ENCODE results near the gene WBP2. TPM values are rescaled to one million over a fixed set of nuclear protein-coding genes. Genes with fewer than 3 reads are reported as not detected.

The WBP2 gene
- total RNA-seq, 1 experiment from 2014 or later, result 55.7 TPM

GRCh38 chr17:75875940-75876189 is 20.7 kb upstream of the WBP2 start:
- intact Hi-C loops (cut with micrococcal nuclease), result loop anchor here (2.0 kb wide), 1 partner anchor 97 kb away; a partner anchor contains a TSS
- DNase-seq (ENCODE audit: unreplicated experiment), result peak; percentile 92
- BruUV-seq (replicated peaks), result no TSS peak
- ChIA-PET CTCF (interaction anchor here (0.7 to 4.6 kb wide), 8 partner anchors 14 to 196 kb away, joined by 3 to 36 read pairs (median 6); partner anchors contain the start of genes TRIM65 and WBP2), POLR2A (interaction anchor here (0.6 to 6.7 kb wide), 12 partner anchors 8 to 598 kb away, joined by 3 to 164 read pairs (median 12); partner anchors contain the start of genes GALK1, MRPL38, TRIM65 and UNK)
- Mint-ChIP-seq H3K9me3 (ENCODE audit: unreplicated experiment) (no peaks in the 10 kb centered on the region), H3K4me1 (ENCODE audit: insufficient read depth, unreplicated experiment) (peaks cover 14% of the 10 kb centered on the region), H3K4me3 (ENCODE audit: unreplicated experiment) (peak overlapping the region; percentile 86), H3K27me3 (ENCODE audit: insufficient read depth, unreplicated experiment) (no peaks in the 10 kb centered on the region), H3K36me3 (ENCODE audit: insufficient read depth, unreplicated experiment) (peaks cover 28% of the 10 kb centered on the region), H3K27ac (ENCODE audit: low read depth, unreplicated experiment) (peak overlapping the region; percentile 89)
- TF ChIP-seq CTCF (IDR thresholded peaks at IDR 0.05; ENCODE audit: unreplicated experiment), result no peak

- no peak for DNase-seq (ENCODE audit: unreplicated experiment)
- intact Hi-C loops (cut with micrococcal nuclease), result no loop called here
- peak overlapping the region; percentile 89 for H3K27ac Mint-ChIP-seq (ENCODE audit: low read depth, unreplicated experiment)
- no peaks in the 10 kb centered on the region for H3K9me3 Mint-ChIP-seq (ENCODE audit: unreplicated experiment)
- ChIA-PET CTCF (interaction anchor here (0.6 to 4.6 kb wide), 9 partner anchors 13 to 605 kb away, joined by 3 to 36 read pairs (median 5); partner anchors contain the start of genes MIF4GD, TRIM65 and WBP2), POLR2A (interaction anchor here (0.6 to 6.7 kb wide), 12 partner anchors 7 to 597 kb away, joined by 3 to 164 read pairs (median 10); partner anchors contain the start of genes MRPL38, TRIM65, UNK and WBP2)
- H3K4me3 Mint-ChIP-seq (ENCODE audit: unreplicated experiment), result peak overlapping the region; percentile 86
- TF ChIP-seq CTCF (IDR thresholded peaks at IDR 0.05; ENCODE audit: unreplicated experiment), result no peak
- no peaks in the 10 kb centered on the region for H3K27me3 Mint-ChIP-seq (ENCODE audit: insufficient read depth, unreplicated experiment)
- peaks cover 28% of the 10 kb centered on the region for H3K36me3 Mint-ChIP-seq (ENCODE audit: insufficient read depth, unreplicated experiment)
- no TSS peak for BruUV-seq (replicated peaks)
- peaks cover 19% of the 10 kb centered on the region for H3K4me1 Mint-ChIP-seq (ENCODE audit: insufficient read depth, unreplicated experiment)
These were observed 20.2 kb upstream of the WBP2 start for GRCh38 chr17:75875182-75875939.

GRCh38 chr17:75874323-75875181 is 19.4 kb upstream of the WBP2 start:
- Mint-ChIP-seq H3K4me1 (ENCODE audit: insufficient read depth, unreplicated experiment) (peaks cover 24% of the 10 kb centered on the region), H3K36me3 (ENCODE audit: insufficient read depth, unreplicated experiment) (peaks cover 31% of the 10 kb centered on the region), H3K4me3 (ENCODE audit: unreplicated experiment) (no peak overlapping the region), H3K9me3 (ENCODE audit: unreplicated experiment) (no peaks in the 10 kb centered on the region), H3K27ac (ENCODE audit: low read depth, unreplicated experiment) (no peak overlapping the region), H3K27me3 (ENCODE audit: insufficient read depth, unreplicated experiment) (no peaks in the 10 kb centered on the region)
- POLR2A ChIA-PET, result interaction anchor here (0.7 to 6.7 kb wide), 10 partner anchors 19 to 206 kb away, joined by 3 to 164 read pairs (median 33); partner anchors contain the start of genes MRPL38, TRIM65, UNK and WBP2
- intact Hi-C loops (cut with micrococcal nuclease), result no loop called here
- BruUV-seq (replicated peaks), result TSS peak; percentile 26
- CTCF ChIA-PET, result interaction anchor here (0.6 to 1.2 kb wide), 2 partner anchors 13 to 357 kb away, joined by 4 to 6 read pairs; no protein-coding TSS in a partner anchor
- no peak for DNase-seq (ENCODE audit: unreplicated experiment)
- no peak for TF ChIP-seq CTCF (IDR thresholded peaks at IDR 0.05; ENCODE audit: unreplicated experiment)
